ENCODE data around the gene TNFRSF9.

Gene TNFRSF9

GRCh38 chr1:7886405-7886745, 54.3 kb downstream of the TNFRSF9 start:
- H3K9me3 ChIP-seq (replicated peaks in 1 of 2; ENCODE audit: control insufficient read depth in 2 of 2, insufficient read depth in 1 of 2, low read depth in 1 of 2, low read length in 2 of 2) = no peaks in the 10 kb centered on the region
- no peak overlapping the region for H4K8ac ChIP-seq (ENCODE audit: low read depth, low read length)
- no peak overlapping the region for H3K23ac ChIP-seq (ENCODE audit: low read depth, low read length, poor library complexity)
- H2AK5ac ChIP-seq (ENCODE audit: low read depth, low read length) = no peak overlapping the region
- H3K79me1 ChIP-seq (ENCODE audit: low read depth, low read length) = peaks cover 2% of the 10 kb centered on the region
- H3K4ac ChIP-seq (ENCODE audit: low read length) = no peak overlapping the region
- H3K9ac ChIP-seq (ENCODE audit: low read depth, low read length, poor library complexity) = no peak overlapping the region
- H2AFZ ChIP-seq (ENCODE audit: low read length) = no peak overlapping the region
- H2BK12ac ChIP-seq (ENCODE audit: low read length) = no peak overlapping the region
- H2BK15ac ChIP-seq (ENCODE audit: low read length) = no peak overlapping the region
- H3K4me3 ChIP-seq (ENCODE audit: low read length in 2 of 2) = no peak overlapping the region
- no peak overlapping the region for H3K18ac ChIP-seq (ENCODE audit: low read length)
- no peak for DNase-seq (ENCODE audit: low spot score)
- H2BK120ac ChIP-seq (ENCODE audit: low read depth, low read length) = no peak overlapping the region
- H2BK5ac ChIP-seq (ENCODE audit: low read length) = no peak overlapping the region
- H3K14ac ChIP-seq (ENCODE audit: low read length) = no peak overlapping the region
- no peaks in the 10 kb centered on the region for H3K4me1 ChIP-seq (ENCODE audit: control insufficient read depth in 2 of 2, insufficient read depth in 1 of 2, low read depth in 1 of 2, low read length in 2 of 2)
- H3K27me3 ChIP-seq (ENCODE audit: control insufficient read depth in 3 of 3, insufficient read depth in 3 of 3, low read depth in 1 of 3, low read length in 3 of 3) = peaks cover 0 to 2% (median 0%) of the 10 kb centered on the region in 3 experiments
- no CpG with 5 or more reads among the region's 7 CpGs for WGBS, 2 donors (ENCODE audit: extremely low coverage in 2 of 2, insufficient read length in 2 of 2, insufficient replicate concordance in 1 of 2)
- H4K91ac ChIP-seq (ENCODE audit: low read depth, low read length, poor library complexity) = no peak overlapping the region
- H3K4me2 ChIP-seq (ENCODE audit: insufficient read depth, low read length, poor library complexity, severe bottlenecking) = no peak overlapping the region
- no peak overlapping the region for H3K27ac ChIP-seq (replicated peaks; ENCODE audit: low read length)
- H3K36me3 ChIP-seq (replicated peaks in 1 of 2; ENCODE audit: control insufficient read depth in 2 of 2, insufficient read depth in 2 of 2, low read length in 2 of 2) = no peaks in the 10 kb centered on the region

DNA sequence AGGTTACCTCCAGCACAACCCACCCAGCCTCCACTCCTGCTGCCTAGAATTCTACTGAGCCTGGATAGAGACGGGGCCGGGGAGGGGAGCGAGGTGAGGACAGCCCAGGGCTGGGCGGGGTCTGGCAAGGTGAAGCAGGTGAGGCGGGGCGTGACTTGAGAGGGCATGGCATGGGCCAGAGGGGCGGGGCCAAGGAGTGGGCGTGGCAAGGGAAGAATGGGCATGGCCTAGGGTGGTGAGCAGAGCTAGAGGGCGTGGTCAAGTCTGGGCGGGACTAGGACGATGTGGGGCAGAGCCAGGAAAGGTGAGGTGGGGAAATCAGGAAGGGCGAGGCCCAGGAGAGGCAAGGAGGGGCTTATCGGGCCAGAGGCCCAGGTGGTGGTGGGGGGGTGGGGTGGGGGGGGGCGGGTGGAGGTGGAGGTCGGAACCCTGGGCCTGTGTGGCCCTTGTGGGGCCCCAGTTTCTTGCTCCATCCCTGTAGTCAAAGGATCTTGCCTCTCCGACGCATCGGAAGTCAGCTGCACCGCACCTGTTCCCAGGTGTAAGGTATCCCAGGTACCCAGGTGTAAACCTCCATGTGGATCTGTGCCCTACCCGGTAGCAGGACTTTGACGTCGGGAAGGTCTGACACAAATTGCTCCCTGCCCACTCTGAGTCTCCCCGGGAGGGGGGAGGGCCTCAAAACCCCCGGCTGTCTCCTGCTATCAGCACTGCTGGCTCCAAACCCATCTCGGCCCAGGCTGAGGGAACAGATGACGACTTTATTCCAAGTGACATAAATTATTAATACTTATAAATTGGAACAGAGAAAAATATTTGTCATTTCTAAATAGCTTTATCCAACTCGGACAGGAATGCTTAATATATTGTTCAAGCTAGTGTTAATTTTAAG, 54.9 kb downstream of the TNFRSF9 start:
- H3K79me1 ChIP-seq (ENCODE audit: low read depth, low read length) = peaks cover 2% of the 10 kb centered on the region
- H2AFZ ChIP-seq (ENCODE audit: low read length) = no peak overlapping the region
- WGBS, 2 donors (ENCODE audit: extremely low coverage in 2 of 2, insufficient read length in 2 of 2, insufficient replicate concordance in 1 of 2) = no CpG with 5 or more reads among the region's 27 CpGs
- no peaks in the 10 kb centered on the region for H3K36me3 ChIP-seq (replicated peaks in 1 of 2; ENCODE audit: control insufficient read depth in 2 of 2, insufficient read depth in 2 of 2, low read length in 2 of 2)
- H3K4me2 ChIP-seq (ENCODE audit: insufficient read depth, low read length, poor library complexity, severe bottlenecking) = no peak overlapping the region
- H3K4me1 ChIP-seq (ENCODE audit: control insufficient read depth in 2 of 2, insufficient read depth in 1 of 2, low read depth in 1 of 2, low read length in 2 of 2) = no peaks in the 10 kb centered on the region
- no peak overlapping the region for H3K4ac ChIP-seq (ENCODE audit: low read length)
- H4K8ac ChIP-seq (ENCODE audit: low read depth, low read length) = no peak overlapping the region
- H2BK120ac ChIP-seq (ENCODE audit: low read depth, low read length) = no peak overlapping the region
- H2AK5ac ChIP-seq (ENCODE audit: low read depth, low read length) = peak overlapping the region; percentile 19
- no peak overlapping the region for H3K14ac ChIP-seq (ENCODE audit: low read length)
- no peak for DNase-seq (ENCODE audit: low spot score)
- no peak overlapping the region for H2BK5ac ChIP-seq (ENCODE audit: low read length)
- H3K23ac ChIP-seq (ENCODE audit: low read depth, low read length, poor library complexity) = peak overlapping the region; percentile 58
- H2BK15ac ChIP-seq (ENCODE audit: low read length) = no peak overlapping the region
- H4K91ac ChIP-seq (ENCODE audit: low read depth, low read length, poor library complexity) = no peak overlapping the region
- peaks cover 0 to 2% (median 0%) of the 10 kb centered on the region in 3 experiments for H3K27me3 ChIP-seq (ENCODE audit: control insufficient read depth in 3 of 3, insufficient read depth in 3 of 3, low read depth in 1 of 3, low read length in 3 of 3)
- no peak overlapping the region for H3K4me3 ChIP-seq (ENCODE audit: low read length in 2 of 2)
- no peak overlapping the region for H3K18ac ChIP-seq (ENCODE audit: low read length)
- H3K27ac ChIP-seq (replicated peaks; ENCODE audit: low read length) = no peak overlapping the region
- H2BK12ac ChIP-seq (ENCODE audit: low read length) = no peak overlapping the region
- H3K9me3 ChIP-seq (replicated peaks in 1 of 2; ENCODE audit: control insufficient read depth in 2 of 2, insufficient read depth in 1 of 2, low read depth in 1 of 2, low read length in 2 of 2) = no peaks in the 10 kb centered on the region
- H3K9ac ChIP-seq (ENCODE audit: low read depth, low read length, poor library complexity) = no peak overlapping the region

- no peaks in the 10 kb centered on the region for H3K36me3 ChIP-seq (replicated peaks in 1 of 2; ENCODE audit: control insufficient read depth in 2 of 2, insufficient read depth in 2 of 2, low read length in 2 of 2)
- no peak overlapping the region for H3K18ac ChIP-seq (ENCODE audit: low read length)
- H3K27ac ChIP-seq (replicated peaks; ENCODE audit: low read length) = no peak overlapping the region
- no peak overlapping the region for H4K91ac ChIP-seq (ENCODE audit: low read depth, low read length, poor library complexity)
- no peak overlapping the region for H3K4me3 ChIP-seq (ENCODE audit: low read length in 2 of 2)
- H3K4ac ChIP-seq (ENCODE audit: low read length) = no peak overlapping the region
- H3K4me2 ChIP-seq (ENCODE audit: insufficient read depth, low read length, poor library complexity, severe bottlenecking) = no peak overlapping the region
- H3K4me1 ChIP-seq (ENCODE audit: control insufficient read depth in 2 of 2, insufficient read depth in 1 of 2, low read depth in 1 of 2, low read length in 2 of 2) = no peaks in the 10 kb centered on the region
- no peak overlapping the region for H2AK5ac ChIP-seq (ENCODE audit: low read depth, low read length)
- no peak overlapping the region for H3K9ac ChIP-seq (ENCODE audit: low read depth, low read length, poor library complexity)
- no peak overlapping the region for H2BK15ac ChIP-seq (ENCODE audit: low read length)
- peak overlapping the region; percentile 90 for H4K8ac ChIP-seq (ENCODE audit: low read depth, low read length)
- H3K27me3 ChIP-seq (ENCODE audit: control insufficient read depth in 3 of 3, insufficient read depth in 3 of 3, low read depth in 1 of 3, low read length in 3 of 3) = peaks cover 0 to 2% (median 0%) of the 10 kb centered on the region in 3 experiments
- no peaks in the 10 kb centered on the region for H3K9me3 ChIP-seq (replicated peaks in 1 of 2; ENCODE audit: control insufficient read depth in 2 of 2, insufficient read depth in 1 of 2, low read depth in 1 of 2, low read length in 2 of 2)
- no peak for DNase-seq (ENCODE audit: low spot score)
- peaks cover 2% of the 10 kb centered on the region for H3K79me1 ChIP-seq (ENCODE audit: low read depth, low read length)
- H2BK12ac ChIP-seq (ENCODE audit: low read length) = no peak overlapping the region
- no peak overlapping the region for H3K14ac ChIP-seq (ENCODE audit: low read length)
- no peak overlapping the region for H2BK120ac ChIP-seq (ENCODE audit: low read depth, low read length)
- H2AFZ ChIP-seq (ENCODE audit: low read length) = no peak overlapping the region
- H2BK5ac ChIP-seq (ENCODE audit: low read length) = no peak overlapping the region
- no peak overlapping the region for H3K23ac ChIP-seq (ENCODE audit: low read depth, low read length, poor library complexity)
- WGBS, 2 donors (ENCODE audit: extremely low coverage in 2 of 2, insufficient read length in 2 of 2, insufficient replicate concordance in 1 of 2) = no CpG with 5 or more reads among the region's 1 CpG
Observed at GRCh38 chr1:7884757-7885156, 55.9 kb downstream of the TNFRSF9 start.

GRCh38 chr1:7879228-7879627, 61.4 kb downstream of the TNFRSF9 start:
- Histone ChIP-seq H3K9me3 (replicated peaks in 1 of 2; ENCODE audit: control insufficient read depth in 2 of 2, insufficient read depth in 1 of 2, low read depth in 1 of 2, low read length in 2 of 2) (peaks cover 0 to 7% of the 10 kb centered on the region in 2 donors), H3K79me1 (ENCODE audit: low read depth, low read length) (no peaks in the 10 kb centered on the region), H2BK5ac (ENCODE audit: low read length) (no peak overlapping the region), H2BK120ac (ENCODE audit: low read depth, low read length) (no peak overlapping the region), H3K9ac (ENCODE audit: low read depth, low read length, poor library complexity) (no peak overlapping the region), H3K23ac (ENCODE audit: low read depth, low read length, poor library complexity) (no peak overlapping the region), H3K27ac (replicated peaks; ENCODE audit: low read length) (no peak overlapping the region), H3K4me1 (ENCODE audit: control insufficient read depth in 2 of 2, insufficient read depth in 1 of 2, low read depth in 1 of 2, low read length in 2 of 2) (no peaks in the 10 kb centered on the region), H2AK5ac (ENCODE audit: low read depth, low read length) (no peak overlapping the region), H2BK12ac (ENCODE audit: low read length) (no peak overlapping the region), H3K36me3 (replicated peaks in 1 of 2; ENCODE audit: control insufficient read depth in 2 of 2, insufficient read depth in 2 of 2, low read length in 2 of 2) (no peaks in the 10 kb centered on the region), H3K27me3 (ENCODE audit: control insufficient read depth in 3 of 3, insufficient read depth in 3 of 3, low read depth in 1 of 3, low read length in 3 of 3) (no peaks in the 10 kb centered on the region), H2BK15ac (ENCODE audit: low read length) (no peak overlapping the region), H4K91ac (ENCODE audit: low read depth, low read length, poor library complexity) (no peak overlapping the region), H3K18ac (ENCODE audit: low read length) (no peak overlapping the region), H3K4ac (ENCODE audit: low read length) (no peak overlapping the region), H3K14ac (ENCODE audit: low read length) (no peak overlapping the region), H2AFZ (ENCODE audit: low read length) (no peak overlapping the region), H3K4me3 (ENCODE audit: low read length in 2 of 2) (no peak overlapping the region), H4K8ac (ENCODE audit: low read depth, low read length) (no peak overlapping the region), H3K4me2 (ENCODE audit: insufficient read depth, low read length, poor library complexity, severe bottlenecking) (no peak overlapping the region)
- WGBS, 2 donors (ENCODE audit: extremely low coverage in 2 of 2, insufficient read length in 2 of 2, insufficient replicate concordance in 1 of 2) = no CpG with 5 or more reads among the region's 3 CpGs
- DNase-seq (ENCODE audit: low spot score) = no peak
